ENCODE data around the gene AAGAB. TPM values are rescaled to one million over a fixed set of nuclear protein-coding genes. Genes with fewer than 3 reads are reported as not detected.

Gene AAGAB
- total RNA-seq, 2 donors from 2014 or later: 57.6 to 58.3 TPM

DNA sequence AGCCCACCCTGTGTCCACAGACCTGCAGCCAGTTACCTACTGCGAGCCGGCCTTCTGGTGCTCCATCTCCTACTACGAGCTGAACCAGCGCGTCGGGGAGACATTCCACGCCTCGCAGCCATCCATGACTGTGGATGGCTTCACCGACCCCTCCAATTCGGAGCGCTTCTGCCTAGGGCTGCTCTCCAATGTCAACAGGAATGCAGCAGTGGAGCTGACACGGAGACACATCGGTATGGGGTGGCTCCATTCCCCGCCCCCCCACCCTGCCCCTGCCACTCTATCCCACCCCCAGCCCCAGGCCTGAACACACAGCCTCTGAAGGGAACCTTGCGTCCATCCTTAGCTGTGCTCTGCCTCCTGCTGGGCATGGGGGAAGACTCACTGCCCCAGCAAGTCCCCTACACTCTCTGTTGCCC lies 73.2 kb downstream of the AAGAB start:
- H3K27me3 ChIP-seq: no peaks in the 10 kb centered on the region
- H3K27ac ChIP-seq: no peak overlapping the region
- H3K9me3 ChIP-seq: no peaks in the 10 kb centered on the region
- intact Hi-C loops (cut with DNase I): no loop called here
- H3K4me3 ChIP-seq: no peak overlapping the region
- H3K36me3 ChIP-seq: peaks cover 8% of the 10 kb centered on the region
- no peak overlapping the region for H3K9ac ChIP-seq (ENCODE audit: low read depth in 2 of 2, low read length in 2 of 2)
- peak; percentile 13 for DNase-seq
- TF ChIP-seq CTCF (IDR thresholded peaks at IDR 0.05): no peak
- H3K4me1 ChIP-seq: no peaks in the 10 kb centered on the region

GRCh38 chr15:67180514-67181191 lies 73.8 kb downstream of the AAGAB start:
- H3K27ac ChIP-seq: no peak overlapping the region
- H3K27me3 ChIP-seq: no peaks in the 10 kb centered on the region
- peaks cover 8% of the 10 kb centered on the region for H3K36me3 ChIP-seq

GRCh38 chr15:67180035-67180434 lies 74.4 kb downstream of the AAGAB start:
- peaks cover 7% of the 10 kb centered on the region for H3K36me3 ChIP-seq
- H3K27me3 ChIP-seq: no peaks in the 10 kb centered on the region
- H3K9me3 ChIP-seq: no peaks in the 10 kb centered on the region
- no peak for TF ChIP-seq CTCF (IDR thresholded peaks at IDR 0.05)
- no peak overlapping the region for H3K9ac ChIP-seq (ENCODE audit: low read depth in 2 of 2, low read length in 2 of 2)
- no peak overlapping the region for H3K4me3 ChIP-seq
- no peak overlapping the region for H3K27ac ChIP-seq
- intact Hi-C loops (cut with DNase I): no loop called here
- no peak for DNase-seq
- H3K4me1 ChIP-seq: peaks cover 4% of the 10 kb centered on the region

More at GRCh38 chr15:67180514-67181191, 73.8 kb downstream of the AAGAB start:
- intact Hi-C loops (cut with DNase I): no loop called here
- DNase-seq: no peak
- H3K4me3 ChIP-seq: no peak overlapping the region
- TF ChIP-seq CTCF (IDR thresholded peaks at IDR 0.05): no peak
- no peaks in the 10 kb centered on the region for H3K9me3 ChIP-seq
- no peaks in the 10 kb centered on the region for H3K4me1 ChIP-seq
- H3K9ac ChIP-seq (ENCODE audit: low read depth in 2 of 2, low read length in 2 of 2): no peak overlapping the region

GRCh38 chr15:67179411-67179995 lies 75.0 kb downstream of the AAGAB start:
- TF ChIP-seq CTCF (IDR thresholded peaks at IDR 0.05): no peak
- intact Hi-C loops (cut with DNase I): no loop called here
- Histone ChIP-seq H3K9ac (ENCODE audit: low read depth in 2 of 2, low read length in 2 of 2) (no peak overlapping the region), H3K9me3 (no peaks in the 10 kb centered on the region), H3K36me3 (peaks cover 2% of the 10 kb centered on the region), H3K4me1 (peaks cover 4% of the 10 kb centered on the region), H3K4me3 (no peak overlapping the region), H3K27me3 (no peaks in the 10 kb centered on the region), H3K27ac (no peak overlapping the region)
- DNase-seq: no peak

- no peak for DNase-seq
- Histone ChIP-seq H3K27me3 (no peaks in the 10 kb centered on the region), H3K4me3 (no peak overlapping the region), H3K9me3 (no peaks in the 10 kb centered on the region), H3K9ac (ENCODE audit: low read depth in 2 of 2, low read length in 2 of 2) (no peak overlapping the region), H3K27ac (peak overlapping the region; percentile 17), H3K36me3 (no peaks in the 10 kb centered on the region), H3K4me1 (peaks cover 4% of the 10 kb centered on the region)
- intact Hi-C loops (cut with DNase I): no loop called here
- TF ChIP-seq CTCF (IDR thresholded peaks at IDR 0.05): no peak
These were observed 75.8 kb downstream of the AAGAB start for GRCh38 chr15:67178569-67179210.
